Upper lobe of right lung (tissue), 1 donor: ENCODE measurements around the gene MB. TPM values are rescaled to one million over a fixed set of nuclear protein-coding genes. Genes with fewer than 3 reads are reported as not detected.

Source experiments
- ATAC-seq: fragments of 200-7000 bp; cut with Tn5 transposase; one replicate; pipeline ENCODE4 v1.9.1; 2020; ENCODE audit warnings: mild to moderate bottlenecking, moderate library complexity
- DNase-seq: peaks from one replicate; pipeline ENCODE4 v3.0.0-alpha.2; 2020
- H3K27ac ChIP-seq: fragments of 200-600 bp; one replicate; pipeline ENCODE4 v1.8.0; 2022
- H3K27me3 ChIP-seq: fragments of 200-600 bp; one replicate; pipeline ENCODE4 v1.8.0; 2022; ENCODE audit warnings: mild to moderate bottlenecking
- H3K36me3 ChIP-seq: fragments of 200-600 bp; one replicate; pipeline ENCODE4 v1.8.0; 2022
- H3K4me1 ChIP-seq: fragments of 200-600 bp; one replicate; pipeline ENCODE4 v1.8.0; 2022
- H3K4me3 ChIP-seq: fragments of 200-600 bp; one replicate; pipeline ENCODE4 v1.8.0; 2022; ENCODE audit warnings: mild to moderate bottlenecking
- H3K9me3 ChIP-seq: fragments of 200-600 bp; one replicate; pipeline ENCODE4 v1.8.0; 2022
- CTCF ChIP-seq: fragments of 200-600 bp; IDR thresholded peaks from one replicate; pipeline ENCODE4 v1.8.0; 2022; ENCODE audit warnings: antibody characterized with exemption
- intact Hi-C: fragments of 100-400 bp; cut with DNase I; formaldehyde crosslinking; loops from one replicate; pipeline ENCODE4 v1.11.0; 2022
- total RNA-seq: library from RNA; stranded (reverse); fragmentation: NEBNext Ultra II Directional; extraction: Animal tissue kit (Norgen Biotek cat#: 25700); gene quantifications from one replicate; pipeline ENCODE4 v1.2.1, GENCODE V29; 2021
- donor health status: DM: no; HTN: yes; CAD: no; lungs with severe emphysema.

The MB gene
- total RNA-seq, 1 donor from 2014 or later, result 2.2 TPM

- H3K9me3 ChIP-seq, result no peaks in the 10 kb centered on the region
- no peak for TF ChIP-seq CTCF
- H3K4me1 ChIP-seq, result peaks cover 11% of the 10 kb centered on the region
- intact Hi-C loops, result no loop called here
- no peak overlapping the region for H3K27ac ChIP-seq
- H3K36me3 ChIP-seq, result no peaks in the 10 kb centered on the region
- DNase-seq, result peak; percentile 52
- no peaks in the 10 kb centered on the region for H3K27me3 ChIP-seq
- no peak overlapping the region for H3K4me3 ChIP-seq
- ATAC-seq, result peak; percentile 6
These were observed 13.3 kb upstream of the MB start for GRCh38 chr22:35630387-35630793.

- no peak overlapping the region for H3K4me3 ChIP-seq
- intact Hi-C loops, result loop anchor here (10.0 kb wide), 1 partner anchor 285 kb away; no protein-coding TSS in a partner anchor
These were observed 12.5 kb upstream of the MB start for GRCh38 chr22:35629406-35630216.

GRCh38 chr22:35628732-35629131, 11.6 kb upstream of the MB start:
- intact Hi-C loops, result loop anchor here (10.0 kb wide), 1 partner anchor 286 kb away; no protein-coding TSS in a partner anchor
- H3K27ac ChIP-seq, result no peak overlapping the region
- no peak for ATAC-seq

More at GRCh38 chr22:35629406-35630216, 12.5 kb upstream of the MB start:
- H3K36me3 ChIP-seq, result no peaks in the 10 kb centered on the region
- peak; percentile 66 for DNase-seq
- H3K27ac ChIP-seq, result peak overlapping the region; percentile 51
- TF ChIP-seq CTCF, result no peak
- peaks cover 11% of the 10 kb centered on the region for H3K4me1 ChIP-seq
- H3K9me3 ChIP-seq, result no peaks in the 10 kb centered on the region
- H3K27me3 ChIP-seq, result no peaks in the 10 kb centered on the region
- ATAC-seq, result peak; percentile 52

GRCh38 chr22:35627267-35628041, 10.3 kb upstream of the MB start:
- Histone ChIP-seq H3K27ac (peak overlapping the region; percentile 83), H3K4me3 (peak overlapping the region; percentile 62), H3K9me3 (no peaks in the 10 kb centered on the region), H3K4me1 (peaks cover 15% of the 10 kb centered on the region), H3K27me3 (no peaks in the 10 kb centered on the region), H3K36me3 (no peaks in the 10 kb centered on the region)
- TF ChIP-seq CTCF, result peak; percentile 51
- intact Hi-C loops, result loop anchor here (10.0 kb wide), 1 partner anchor 287 kb away; no protein-coding TSS in a partner anchor
- DNase-seq (peak; percentile 90), ATAC-seq (peak; percentile 86)

More at GRCh38 chr22:35628732-35629131, 11.6 kb upstream of the MB start:
- Histone ChIP-seq H3K36me3 (no peaks in the 10 kb centered on the region), H3K27me3 (no peaks in the 10 kb centered on the region), H3K4me1 (peaks cover 11% of the 10 kb centered on the region), H3K4me3 (no peak overlapping the region), H3K9me3 (no peaks in the 10 kb centered on the region)
- DNase-seq, result no peak
- TF ChIP-seq CTCF, result no peak

- H3K4me3 ChIP-seq, result no peak overlapping the region
- no peak for DNase-seq
- H3K9me3 ChIP-seq, result no peaks in the 10 kb centered on the region
- TF ChIP-seq CTCF, result no peak
- H3K4me1 ChIP-seq, result peaks cover 15% of the 10 kb centered on the region
- intact Hi-C loops, result loop anchor here (10.0 kb wide), 1 partner anchor 289 kb away; no protein-coding TSS in a partner anchor
- no peaks in the 10 kb centered on the region for H3K27me3 ChIP-seq
- no peak overlapping the region for H3K27ac ChIP-seq
- ATAC-seq, result no peak
- H3K36me3 ChIP-seq, result no peaks in the 10 kb centered on the region
These were observed 8.8 kb upstream of the MB start for GRCh38 chr22:35625763-35626432.
